Osteocyte (in vitro differentiated cells): ENCODE measurements around the gene ADCY4. TPM values are rescaled to one million over a fixed set of nuclear protein-coding genes. Genes with fewer than 3 reads are reported as not detected.
A peak's percentile ranks its signal among the peaks of the same experiment; 100 is the strongest.

Experiments used
- DNase-seq: peaks from one replicate; pipeline ENCODE4 v3.0.0; 2021; ENCODE audit warnings: mixed read lengths; ENCODE audit not compliant: unreplicated experiment; ENCODE audit errors: extremely low spot score
- H3K27ac Mint-ChIP-seq: one replicate; pipeline ENCODE4 v1.8.0; 2021; ENCODE audit warnings: mild to moderate bottlenecking, mixed read lengths; ENCODE audit not compliant: unreplicated experiment
- H3K27me3 Mint-ChIP-seq: one replicate; pipeline ENCODE4 v1.8.0; 2021; ENCODE audit warnings: mixed read lengths; ENCODE audit not compliant: unreplicated experiment
- H3K36me3 Mint-ChIP-seq: one replicate; pipeline ENCODE4 v1.8.0; 2021; ENCODE audit warnings: mixed read lengths; ENCODE audit not compliant: unreplicated experiment
- H3K4me1 Mint-ChIP-seq: one replicate; pipeline ENCODE4 v1.8.0; 2021; ENCODE audit warnings: mixed read lengths; ENCODE audit not compliant: unreplicated experiment
- H3K4me3 Mint-ChIP-seq: one replicate; pipeline ENCODE4 v1.8.0; 2021; ENCODE audit warnings: mild to moderate bottlenecking, moderate library complexity, mixed read lengths; ENCODE audit not compliant: unreplicated experiment
- H3K9me3 Mint-ChIP-seq: one replicate; pipeline ENCODE4 v1.8.0; 2021; ENCODE audit warnings: mixed read lengths; ENCODE audit not compliant: unreplicated experiment
- total RNA-seq: library from RNA; stranded (reverse); gene quantifications from 2 replicates; pipeline ENCODE4 v1.2.1, GENCODE V29; 2021
- TF ChIP-seq, protein P1 (sequence below): fragments of 200-600 bp; sonication (generic); IDR thresholded peaks from 2 replicates; pipeline ENCODE4 v1.5.0; 2021; ENCODE audit warnings: antibody characterized with exemption, mild to moderate bottlenecking, moderate library complexity

Gene ADCY4
- total RNA-seq, 1 donor from 2014 or later, result 25.3 TPM

DNA sequence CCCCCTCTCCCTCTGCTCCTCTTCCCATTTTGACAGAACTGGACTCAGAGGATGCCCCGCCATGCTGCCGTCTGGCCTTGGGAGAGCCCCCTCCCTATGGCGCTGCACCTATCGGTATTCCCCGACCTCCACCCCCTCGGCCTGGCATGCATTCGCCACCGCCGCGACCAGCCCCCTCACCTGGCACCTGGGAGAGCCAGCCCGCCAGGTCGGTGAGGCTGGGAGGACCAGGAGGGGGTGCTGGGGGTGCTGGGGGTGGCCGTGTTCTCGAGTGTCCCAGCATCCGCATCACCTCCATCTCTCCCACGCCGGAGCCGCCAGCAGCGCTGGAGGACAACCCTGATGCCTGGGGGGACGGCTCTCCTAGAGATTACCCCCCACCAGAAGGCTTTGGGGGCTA lies 34.6 kb upstream of the ADCY4 start:
- Mint-ChIP-seq H3K4me3 (peak overlapping the region; percentile 75), H3K9me3 (no peaks in the 10 kb centered on the region), H3K36me3 (peaks cover 26% of the 10 kb centered on the region), H3K27me3 (no peaks in the 10 kb centered on the region), H3K4me1 (peaks cover 61% of the 10 kb centered on the region), H3K27ac (peak overlapping the region; percentile 85)
- no peak for DNase-seq
- TF ChIP-seq, protein P1, sequence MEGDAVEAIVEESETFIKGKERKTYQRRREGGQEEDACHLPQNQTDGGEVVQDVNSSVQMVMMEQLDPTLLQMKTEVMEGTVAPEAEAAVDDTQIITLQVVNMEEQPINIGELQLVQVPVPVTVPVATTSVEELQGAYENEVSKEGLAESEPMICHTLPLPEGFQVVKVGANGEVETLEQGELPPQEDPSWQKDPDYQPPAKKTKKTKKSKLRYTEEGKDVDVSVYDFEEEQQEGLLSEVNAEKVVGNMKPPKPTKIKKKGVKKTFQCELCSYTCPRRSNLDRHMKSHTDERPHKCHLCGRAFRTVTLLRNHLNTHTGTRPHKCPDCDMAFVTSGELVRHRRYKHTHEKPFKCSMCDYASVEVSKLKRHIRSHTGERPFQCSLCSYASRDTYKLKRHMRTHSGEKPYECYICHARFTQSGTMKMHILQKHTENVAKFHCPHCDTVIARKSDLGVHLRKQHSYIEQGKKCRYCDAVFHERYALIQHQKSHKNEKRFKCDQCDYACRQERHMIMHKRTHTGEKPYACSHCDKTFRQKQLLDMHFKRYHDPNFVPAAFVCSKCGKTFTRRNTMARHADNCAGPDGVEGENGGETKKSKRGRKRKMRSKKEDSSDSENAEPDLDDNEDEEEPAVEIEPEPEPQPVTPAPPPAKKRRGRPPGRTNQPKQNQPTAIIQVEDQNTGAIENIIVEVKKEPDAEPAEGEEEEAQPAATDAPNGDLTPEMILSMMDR, result no peak

DNA sequence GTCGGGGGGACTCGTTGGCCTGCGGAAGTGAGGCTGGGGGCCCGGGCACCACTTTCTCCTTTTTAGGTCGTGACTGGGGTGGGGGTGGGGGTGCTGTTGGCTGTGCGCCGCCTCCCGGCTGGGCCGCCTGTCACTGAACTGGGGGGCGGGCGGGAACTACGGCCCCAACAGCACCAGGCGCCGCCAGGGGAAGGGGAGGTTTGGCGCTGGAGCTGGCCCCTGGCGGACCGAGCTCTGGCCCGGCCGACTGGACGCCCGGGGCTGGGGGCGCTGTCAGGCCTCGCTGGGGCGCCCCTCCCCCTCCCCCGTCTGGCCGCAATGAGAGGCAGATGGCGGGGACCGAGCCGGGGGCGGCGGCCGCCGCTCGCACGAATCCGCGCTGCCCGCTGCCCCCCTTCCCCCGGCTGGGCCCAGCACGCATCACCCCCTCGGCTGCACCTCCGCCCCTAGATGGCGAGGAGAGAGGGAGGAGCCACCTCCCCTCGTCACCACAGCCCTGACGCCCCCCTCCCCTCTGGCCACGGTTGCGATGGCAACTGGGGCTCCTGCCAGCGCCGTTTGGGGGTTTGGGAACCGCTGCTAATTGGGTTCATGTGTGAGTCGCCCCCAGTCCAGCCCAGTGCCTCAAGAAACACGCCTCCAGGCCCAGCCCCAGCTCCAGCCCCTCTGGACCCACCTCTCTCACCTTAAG lies 33.8 kb upstream of the ADCY4 start:
- DNase-seq, result peak; percentile 91
- Mint-ChIP-seq H3K9me3 (no peaks in the 10 kb centered on the region), H3K36me3 (peaks cover 19% of the 10 kb centered on the region), H3K27me3 (no peaks in the 10 kb centered on the region), H3K4me3 (peak overlapping the region; percentile 95), H3K4me1 (peaks cover 59% of the 10 kb centered on the region), H3K27ac (peak overlapping the region; percentile 100)
- TF ChIP-seq, protein P1, result peak; percentile 23

DNA sequence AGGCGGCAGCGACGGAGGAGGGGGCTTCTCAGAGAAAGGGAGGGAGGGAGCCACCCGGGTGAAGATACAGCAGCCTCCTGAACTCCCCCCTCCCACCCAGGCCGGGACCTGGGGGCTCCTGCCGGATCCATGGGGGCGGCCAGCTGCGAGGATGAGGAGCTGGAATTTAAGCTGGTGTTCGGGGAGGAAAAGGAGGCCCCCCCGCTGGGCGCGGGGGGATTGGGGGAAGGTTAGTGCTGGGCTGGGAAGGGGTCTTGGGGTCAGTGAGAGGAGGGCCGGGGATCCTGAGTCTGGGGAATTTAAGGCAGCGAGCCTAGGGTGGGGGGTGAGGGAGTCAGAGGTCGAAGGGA lies 33.3 kb upstream of the ADCY4 start:
- Mint-ChIP-seq H3K27me3 (no peaks in the 10 kb centered on the region), H3K27ac (peak overlapping the region; percentile 100), H3K4me3 (peak overlapping the region; percentile 95), H3K9me3 (no peaks in the 10 kb centered on the region), H3K4me1 (peaks cover 56% of the 10 kb centered on the region), H3K36me3 (peaks cover 14% of the 10 kb centered on the region)
- TF ChIP-seq, protein P1, result no peak
- no peak for DNase-seq

DNA sequence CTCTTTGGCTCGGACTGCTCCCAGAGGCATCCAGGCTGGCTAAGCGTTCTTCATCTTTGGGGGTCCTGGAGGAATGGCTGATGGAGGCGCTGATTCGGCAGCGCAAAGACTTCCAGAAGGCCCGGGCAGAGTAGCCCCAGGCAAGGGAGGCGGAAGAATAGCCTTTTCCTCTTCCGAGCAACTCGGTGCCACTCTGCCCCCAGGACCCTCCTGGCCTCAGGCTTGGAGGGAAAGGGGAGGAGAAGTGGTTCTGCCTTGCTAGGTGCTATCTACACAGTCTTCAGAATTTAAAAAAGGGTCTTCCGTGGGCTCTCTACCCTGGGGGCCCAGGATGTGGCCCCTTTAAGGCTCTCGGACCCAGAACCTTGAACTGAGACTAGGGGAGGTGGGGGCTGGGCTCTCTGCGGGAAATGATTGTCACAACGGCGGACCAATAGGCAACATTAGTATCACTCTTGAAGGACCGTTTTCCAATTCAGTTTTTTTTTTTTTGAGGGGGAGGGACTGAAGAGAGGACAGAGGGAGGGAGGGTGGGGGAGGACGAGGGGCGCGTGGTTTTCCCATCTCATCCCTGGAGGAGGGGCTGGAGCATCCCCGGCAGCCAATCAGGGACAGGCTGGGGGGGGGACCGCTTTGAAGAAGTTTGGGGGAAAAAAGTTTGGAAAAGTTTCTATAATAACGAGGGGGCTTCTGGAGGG lies 32.8 kb upstream of the ADCY4 start, which contains the start of gene NFATC4:
Gene NFATC4 (plus strand): TSS at position 671 of the 698 bp plus-strand sequence. CDS start 157 bp downstream, outside the sequence.
- Mint-ChIP-seq H3K9me3 (no peaks in the 10 kb centered on the region), H3K4me1 (peaks cover 51% of the 10 kb centered on the region), H3K4me3 (peak within 1 kb of the TSS; percentile 95), H3K27ac (peak within 1 kb of the TSS; percentile 100), H3K27me3 (no peaks in the 10 kb centered on the region), H3K36me3 (peaks cover 12% of the 10 kb centered on the region)
- TF ChIP-seq, protein P1, result no peak
- peak; percentile 92 for DNase-seq
